Stimulated activated CD8-positive, alpha-beta memory T cell treated with anti-CD3 and anti-CD28 coated beads, Interleukin-2, amount 100 ng/mL, for 1 hour (primary cell): ENCODE measurements around the gene EPHB1.
"Not testable (repeated sequence)": the region's sequence is repeated elsewhere in the genome, so short reads cannot be mapped to it uniquely, and the experiment has no call there.

Experiments
- DNase-seq, 2 donors: peaks; one replicate each; pipeline ENCODE4 v3.0.0-alpha.2; 2020; ENCODE audit warnings: low read depth in 2 of 2

The EPHB1 gene

GRCh38 chr3:135047061-135047460, 252.0 kb downstream of the EPHB1 start:
- DNase-seq = no peak

GRCh38 chr3:135050536-135050935, 255.5 kb downstream of the EPHB1 start:
- no peak for DNase-seq

- no peak for DNase-seq
Observed at GRCh38 chr3:135051409-135051973, 256.4 kb downstream of the EPHB1 start.

GRCh38 chr3:135055449-135055848, 260.4 kb downstream of the EPHB1 start:
- no peak for DNase-seq

- no peak for DNase-seq
Observed at GRCh38 chr3:135056084-135056730, 261.1 kb downstream of the EPHB1 start.

- no peak for DNase-seq
Observed at GRCh38 chr3:135056733-135057310, 261.8 kb downstream of the EPHB1 start.

- no peak for DNase-seq
Observed at GRCh38 chr3:135057996-135058395, 262.9 kb downstream of the EPHB1 start.

- DNase-seq = no peak
Observed at GRCh38 chr3:135059580-135059979, 264.5 kb downstream of the EPHB1 start.

GRCh38 chr3:135066844-135067727, 272.0 kb downstream of the EPHB1 start:
- not testable (repeated sequence) for DNase-seq

- DNase-seq = no peak
Observed at GRCh38 chr3:135068011-135068410, 273.0 kb downstream of the EPHB1 start.

- no peak for DNase-seq
Observed at GRCh38 chr3:135069406-135069805, 274.3 kb downstream of the EPHB1 start.

GRCh38 chr3:135071483-135071882, 276.4 kb downstream of the EPHB1 start:
- DNase-seq = no peak

- no peak for DNase-seq
Observed at GRCh38 chr3:135072431-135072830, 277.4 kb downstream of the EPHB1 start.

- DNase-seq = no peak
Observed at GRCh38 chr3:135075157-135075556, 280.1 kb downstream of the EPHB1 start.

GRCh38 chr3:135076341-135076740, 281.3 kb downstream of the EPHB1 start:
- DNase-seq = no peak

GRCh38 chr3:135077186-135077585, 282.1 kb downstream of the EPHB1 start:
- DNase-seq = no peak

- DNase-seq = no peak
Observed at GRCh38 chr3:135078283-135078682, 283.2 kb downstream of the EPHB1 start.

- DNase-seq = no peak
Observed at GRCh38 chr3:135079095-135079494, 284.0 kb downstream of the EPHB1 start.

GRCh38 chr3:135081451-135081850, 286.4 kb downstream of the EPHB1 start:
- DNase-seq = no peak

GRCh38 chr3:135081856-135082434, 286.9 kb downstream of the EPHB1 start:
- no peak for DNase-seq

- no peak for DNase-seq
Observed at GRCh38 chr3:135082706-135083105, 287.6 kb downstream of the EPHB1 start.

- DNase-seq = no peak
Observed at GRCh38 chr3:135083179-135083578, 288.1 kb downstream of the EPHB1 start.
